GM21381 (cell line): ENCODE results near the gene CACNB4.

Source experiments
- ATAC-seq: cut with Tn5 transposase; IDR thresholded peaks from one replicate; pipeline ENCODE4 v1.9.1; 2021; ENCODE audit warnings: mild to moderate bottlenecking, moderate library complexity; ENCODE audit not compliant: unreplicated experiment

CACNB4 gene

DNA sequence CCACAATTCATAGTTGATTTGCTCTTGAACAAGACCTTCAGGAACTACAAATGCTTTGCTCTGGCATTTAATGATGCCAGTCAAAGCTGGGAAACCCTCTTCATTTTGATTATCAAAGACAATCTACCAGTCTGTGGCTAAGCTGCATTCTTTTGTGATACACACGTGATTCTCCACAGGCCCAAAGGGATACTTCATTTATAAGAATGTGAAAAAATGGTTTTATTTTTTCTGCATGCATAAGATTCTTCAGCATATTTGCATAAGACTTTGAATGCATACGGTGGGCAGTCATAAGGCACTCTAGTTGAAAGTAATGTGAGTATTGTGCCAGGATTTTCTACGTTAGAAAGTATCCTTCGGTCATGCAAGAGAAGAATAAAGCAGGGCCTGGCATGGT lies 237.7 kb downstream of the CACNB4 start:
- no peak for ATAC-seq

DNA sequence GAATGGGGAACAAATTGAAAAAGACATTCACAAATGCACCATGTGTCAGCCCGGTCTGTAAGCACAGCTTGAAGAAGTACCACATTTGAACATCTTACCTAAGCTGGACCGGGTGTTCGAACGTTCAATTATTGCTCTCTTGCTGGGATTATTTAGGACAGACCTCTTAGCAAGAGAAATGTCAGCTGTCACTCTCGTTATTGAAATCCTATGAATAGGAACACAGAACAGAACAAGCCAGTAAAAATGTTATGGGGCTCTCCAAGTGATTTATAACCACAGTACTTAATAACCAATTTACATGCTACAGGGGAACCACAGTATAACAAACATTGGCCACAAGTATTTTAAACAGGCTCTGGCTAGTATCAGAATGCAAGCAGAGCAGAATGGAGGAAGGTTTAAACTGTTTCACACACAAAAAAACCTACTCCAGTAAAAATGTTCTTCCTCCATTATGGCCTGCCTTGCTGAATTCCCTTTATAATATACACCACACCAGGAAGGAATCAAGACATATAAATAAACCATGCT lies 238.2 kb downstream of the CACNB4 start:
- no peak for ATAC-seq

DNA sequence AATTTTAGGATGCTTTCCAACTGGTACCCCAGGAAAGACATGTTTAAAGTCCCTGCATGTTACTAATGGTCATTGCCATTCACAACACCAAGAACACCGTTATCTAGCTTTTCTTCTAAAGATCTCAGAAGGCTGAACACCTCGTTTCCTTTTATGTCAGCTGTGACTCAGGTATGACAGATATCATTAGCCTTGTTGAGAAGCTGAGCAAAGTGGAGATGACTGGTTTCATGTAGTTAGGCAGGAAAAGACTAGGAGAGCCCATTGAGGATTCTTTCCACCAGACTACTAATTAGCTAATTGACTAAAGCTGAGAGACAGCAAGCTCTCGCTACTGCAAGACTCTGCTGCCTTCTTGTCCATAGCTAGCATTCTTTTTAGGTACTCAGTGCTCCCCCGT lies 238.6 kb downstream of the CACNB4 start:
- ATAC-seq: no peak

DNA sequence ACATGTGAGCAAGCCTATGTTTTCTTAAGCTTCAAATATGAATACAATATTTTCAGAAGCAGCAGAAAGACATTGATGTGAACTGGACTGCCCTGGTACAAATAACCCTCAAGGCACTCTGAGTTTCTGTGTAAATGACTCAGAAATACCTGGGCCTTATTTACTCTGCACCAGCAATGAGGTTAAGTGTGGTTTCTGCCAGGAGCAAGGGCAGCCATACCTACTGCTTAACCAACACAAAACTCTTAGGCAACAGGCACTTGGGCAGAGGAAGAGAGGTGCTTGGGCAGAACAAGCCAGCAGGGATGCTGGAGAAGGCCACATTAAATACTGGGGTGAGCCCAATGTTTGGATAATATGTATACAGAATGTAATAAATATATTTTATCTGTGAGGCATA lies 241.2 kb downstream of the CACNB4 start:
- no peak for ATAC-seq

DNA sequence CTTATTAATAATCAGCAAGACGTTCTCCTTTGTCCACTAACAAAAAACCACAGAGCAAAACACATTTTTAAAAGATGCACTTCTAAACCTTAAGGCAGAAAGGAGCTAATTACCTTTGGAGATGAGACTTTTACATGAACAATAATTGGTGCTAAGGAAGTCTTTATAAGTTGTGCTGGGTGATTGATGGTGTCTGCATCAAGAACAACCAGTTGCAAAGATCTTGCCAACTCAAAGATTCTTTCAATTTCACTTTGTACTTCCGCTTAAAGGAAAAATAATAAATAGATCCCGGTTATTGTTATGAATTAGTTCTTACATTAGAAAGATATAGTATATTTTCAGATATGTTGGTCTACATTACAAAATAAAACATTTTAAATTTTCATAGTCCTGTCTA lies 243.7 kb downstream of the CACNB4 start:
- no peak for ATAC-seq

DNA sequence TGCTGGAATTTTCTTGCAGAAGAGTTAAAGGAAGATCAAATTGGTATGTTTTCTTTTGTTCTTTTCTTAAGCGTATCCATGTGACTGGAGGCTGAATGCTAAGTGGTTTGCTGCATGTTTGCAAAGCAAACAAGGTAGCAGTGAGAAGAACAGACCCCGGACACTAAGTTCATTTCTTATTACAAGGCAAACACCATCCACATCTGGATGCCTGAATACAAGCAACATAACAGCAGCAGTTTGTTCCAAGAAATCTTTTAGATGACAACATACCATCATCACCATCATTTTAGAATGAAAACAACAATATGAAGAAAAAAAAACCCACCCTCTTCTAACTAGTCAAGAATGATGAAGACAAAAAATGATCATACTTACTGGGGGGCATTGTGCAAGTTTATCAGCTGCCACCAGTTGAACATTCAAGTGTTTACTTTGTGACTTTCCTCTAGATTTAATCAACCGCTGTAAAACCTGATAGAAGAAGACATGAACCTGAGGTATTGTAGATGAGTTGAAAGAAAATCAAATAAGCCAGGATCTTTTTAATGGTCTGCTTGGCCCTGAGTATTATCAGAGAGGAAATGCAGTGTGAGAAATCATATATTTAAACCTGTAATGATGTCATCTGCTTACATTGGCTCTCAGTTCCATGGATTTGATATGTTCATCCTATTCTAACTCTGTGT lies 245.6 kb downstream of the CACNB4 start:
- ATAC-seq: no peak

DNA sequence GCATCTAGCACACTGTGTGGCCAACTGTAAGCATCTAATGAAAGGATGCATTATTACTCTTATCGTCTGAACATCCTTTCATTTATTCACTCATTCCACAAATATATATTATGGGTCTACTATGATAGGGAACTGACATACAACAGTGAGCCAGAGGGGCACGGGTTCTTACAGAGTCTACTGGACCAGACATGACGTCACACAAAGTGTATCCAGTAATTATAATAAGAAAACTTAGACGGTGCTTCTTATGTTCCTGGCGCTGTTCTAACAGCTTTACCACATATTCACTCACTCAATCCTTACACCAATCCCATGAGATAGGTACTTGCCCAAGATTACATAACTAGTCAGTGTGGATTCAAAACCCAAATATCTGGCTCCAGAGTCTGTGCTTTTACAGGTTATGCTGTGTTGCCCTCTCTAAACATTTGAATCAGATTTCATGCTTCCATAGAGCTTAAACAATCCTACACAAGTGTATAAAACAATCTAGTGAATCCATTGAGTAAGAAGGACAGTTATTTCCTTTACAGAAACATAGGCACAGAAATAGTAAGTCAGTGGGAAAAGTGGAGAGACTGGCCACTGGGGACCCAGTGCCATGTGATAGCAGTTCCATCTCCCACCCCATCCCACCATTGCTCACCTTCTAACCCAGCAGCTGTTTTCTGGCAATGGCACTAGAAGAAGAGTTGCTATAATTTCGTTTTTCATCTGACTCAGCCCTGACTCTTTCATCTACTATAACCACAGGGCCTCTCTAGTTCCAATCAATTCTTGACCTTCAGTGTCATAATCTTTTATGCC lies 246.4 kb downstream of the CACNB4 start:
- no peak for ATAC-seq

DNA sequence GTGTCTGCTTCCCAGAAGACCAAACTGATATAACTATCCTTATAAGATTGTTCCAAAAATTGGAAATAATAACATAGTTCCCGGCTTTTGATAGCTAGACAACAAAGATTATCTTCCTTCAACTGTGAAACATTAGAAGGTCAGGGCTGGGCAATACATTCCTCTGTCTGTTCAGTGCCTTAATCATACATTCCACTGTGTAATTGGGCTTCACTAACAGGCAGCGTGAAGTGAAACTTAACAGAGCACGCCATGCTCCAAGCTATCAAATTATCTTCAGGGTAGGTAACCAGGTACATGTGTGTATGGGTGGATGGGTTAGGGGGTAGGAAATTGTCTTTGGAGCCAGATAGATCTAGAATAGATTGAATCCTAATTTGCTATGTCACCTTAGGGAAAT lies 247.1 kb downstream of the CACNB4 start:
- no peak for ATAC-seq

DNA sequence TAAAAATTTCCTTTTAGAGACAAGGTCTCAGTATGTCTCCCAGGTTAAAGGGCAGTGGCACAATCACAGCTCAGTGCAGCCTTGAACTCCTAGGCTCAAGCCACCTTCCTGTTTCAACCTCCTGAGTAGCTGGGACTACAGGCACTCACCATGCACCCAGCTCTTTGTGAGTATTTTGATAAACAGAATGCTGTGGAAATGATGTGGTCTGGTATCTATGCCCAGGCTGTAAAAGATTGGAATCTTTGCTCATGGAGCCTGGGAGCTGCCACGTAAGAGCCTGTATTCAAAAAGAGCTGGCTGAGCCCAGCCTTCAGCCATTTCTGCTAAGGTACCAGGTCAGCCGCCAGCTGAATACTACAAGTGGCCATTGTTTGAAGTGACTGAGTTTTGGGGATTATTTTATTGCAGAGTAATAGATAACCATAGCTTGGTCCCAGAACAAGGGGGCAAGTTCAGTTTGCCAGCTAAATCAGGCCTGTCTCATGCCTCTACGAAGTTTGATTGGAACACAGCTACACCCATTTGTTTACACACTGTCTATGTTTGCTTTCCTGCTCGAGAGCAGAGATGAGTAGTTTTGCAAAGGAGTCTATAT lies 249.3 kb downstream of the CACNB4 start:
- no peak for ATAC-seq

DNA sequence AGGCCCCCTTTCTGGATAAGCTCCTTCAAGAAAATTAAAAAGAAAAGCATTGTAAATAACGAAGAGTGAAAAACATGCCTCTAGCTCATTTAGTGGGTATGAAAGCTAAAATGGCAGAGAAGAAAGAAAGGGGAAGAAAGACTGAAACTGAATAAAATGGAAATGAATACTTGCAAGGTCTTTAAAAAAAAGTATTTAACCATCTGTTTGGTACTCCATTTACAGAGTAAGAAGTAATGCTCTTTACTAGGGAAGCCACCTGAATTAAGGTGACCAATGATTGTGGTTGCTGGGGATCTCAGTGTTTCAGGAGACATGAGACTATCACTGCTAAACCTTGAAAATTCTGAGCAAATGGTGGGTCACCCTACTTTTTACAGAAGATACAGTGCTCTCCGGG lies 253.0 kb downstream of the CACNB4 start:
- ATAC-seq: peak; percentile 41

DNA sequence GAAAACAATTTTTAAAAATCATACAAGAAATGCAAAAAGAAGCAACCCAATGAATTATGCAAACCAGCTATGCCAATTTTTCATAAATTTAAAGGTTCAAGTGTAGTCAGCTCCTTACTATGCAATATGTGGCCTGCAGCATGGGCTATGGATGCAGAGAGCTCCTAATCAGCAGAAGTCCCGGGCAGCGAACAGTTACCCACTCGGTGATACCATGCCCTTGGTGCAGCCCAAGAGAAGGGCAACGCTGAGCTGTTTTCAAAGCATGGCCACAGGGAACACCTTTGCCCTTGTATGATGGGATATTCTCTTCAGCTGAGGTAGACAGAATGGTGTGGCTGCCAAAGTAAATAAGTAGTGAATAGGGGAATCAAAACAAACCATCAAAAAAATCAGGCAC lies 253.4 kb downstream of the CACNB4 start:
- ATAC-seq: no peak

DNA sequence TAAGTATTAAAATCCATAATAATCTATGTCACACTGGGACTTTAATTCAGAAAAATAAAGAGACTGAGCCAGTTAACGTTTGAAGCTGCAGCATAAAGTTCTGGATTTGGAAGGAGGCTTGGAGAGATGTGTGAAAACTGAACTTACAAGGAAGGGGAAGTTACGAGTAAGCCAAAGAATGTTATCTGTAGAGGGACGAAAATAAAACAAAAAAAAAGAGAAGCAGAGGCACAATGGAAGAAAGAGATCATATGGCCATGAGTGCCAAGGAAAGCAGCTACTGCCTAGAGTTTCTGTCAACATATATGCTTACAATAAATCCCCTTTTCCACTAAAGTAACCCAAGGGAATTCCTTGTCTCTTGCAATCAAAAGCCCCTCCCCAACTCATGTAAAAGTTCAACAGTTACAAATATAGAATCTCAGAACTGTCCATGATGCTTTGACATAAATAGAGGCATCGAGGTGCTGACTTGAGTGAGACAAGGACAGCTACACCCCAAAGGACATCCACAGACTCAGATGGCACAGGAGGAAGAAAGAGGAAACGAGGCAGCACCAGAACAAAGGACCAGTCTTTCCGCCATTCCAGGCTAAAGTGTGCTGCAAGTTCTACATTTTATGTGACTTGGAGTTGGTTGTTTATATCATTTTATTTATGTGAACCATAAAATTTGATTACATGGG lies 254.5 kb downstream of the CACNB4 start:
- no peak for ATAC-seq

DNA sequence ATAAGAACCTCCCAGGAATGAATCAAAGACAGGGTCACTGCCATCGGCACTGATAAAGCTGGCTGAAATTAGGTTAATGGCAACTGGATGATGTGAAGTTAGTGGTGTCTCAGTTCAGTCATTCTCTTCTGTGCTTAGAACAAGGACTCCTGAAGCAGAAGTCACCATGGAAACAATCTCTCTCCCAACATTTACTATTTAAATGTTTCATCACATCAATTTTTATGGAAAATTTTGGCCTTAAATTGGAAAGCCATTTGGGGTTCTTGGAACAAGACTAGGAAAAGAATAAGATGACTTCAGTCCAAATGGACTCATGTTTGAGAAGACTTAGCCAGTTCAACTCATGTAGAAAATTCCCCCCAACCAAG lies 255.2 kb downstream of the CACNB4 start:
- no peak for ATAC-seq

DNA sequence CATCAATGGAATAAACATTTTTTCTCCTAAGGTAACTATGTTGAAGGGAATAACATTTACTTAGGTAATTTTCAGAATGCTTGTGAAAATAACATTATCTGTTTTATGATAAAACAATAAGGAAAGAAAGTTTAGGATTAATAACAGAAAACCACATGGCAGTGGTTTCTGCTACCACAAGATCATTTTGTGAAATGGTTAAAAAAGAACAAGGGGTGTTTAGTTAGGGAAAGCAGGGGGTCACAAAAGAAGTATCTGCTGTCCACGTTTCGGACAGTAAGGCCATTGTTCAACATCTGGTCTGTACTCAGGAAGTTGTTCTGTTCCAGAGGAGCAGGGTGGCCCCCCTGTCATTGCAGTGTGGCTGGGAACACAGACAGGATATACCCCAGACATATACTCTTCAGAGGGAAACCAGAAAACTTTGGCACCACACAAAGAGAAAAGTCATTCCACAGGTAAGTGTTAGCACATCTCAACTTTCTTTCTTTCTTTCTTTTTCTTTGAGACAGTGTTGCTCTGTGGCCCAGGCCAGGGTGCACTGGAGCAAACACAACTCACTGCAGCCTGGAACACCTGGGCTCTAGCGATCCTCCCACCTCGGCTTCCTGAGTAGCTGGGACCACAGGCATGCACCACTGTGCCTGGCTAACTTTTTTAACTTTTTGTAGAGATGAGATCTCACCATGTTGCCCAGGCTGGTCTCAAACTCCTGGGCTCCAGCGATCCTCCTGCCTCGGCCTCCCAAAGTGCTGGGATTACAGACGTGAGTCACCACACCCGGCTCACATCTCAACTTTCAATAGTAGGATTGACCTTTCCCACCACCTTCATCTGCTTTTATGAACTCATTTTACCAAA lies 255.8 kb downstream of the CACNB4 start:
- no peak for ATAC-seq

DNA sequence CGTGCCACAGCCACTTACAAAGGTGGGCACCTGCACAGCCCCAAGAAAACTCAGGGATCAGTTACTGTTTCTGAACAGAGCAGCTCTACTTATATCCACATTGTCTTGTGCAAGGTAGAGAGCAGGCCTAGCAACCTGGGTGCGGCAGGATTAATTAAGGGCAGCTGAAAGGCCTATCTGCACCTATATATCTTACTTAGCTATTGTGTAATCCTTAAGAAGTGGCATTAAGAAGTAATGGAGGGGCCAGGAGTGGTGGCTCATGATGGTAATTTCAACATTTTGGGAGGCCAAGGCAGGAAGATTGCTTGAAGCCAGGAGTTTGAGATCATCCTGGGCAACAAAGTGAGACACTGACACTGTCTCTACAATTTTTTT lies 257.8 kb downstream of the CACNB4 start:
- no peak for ATAC-seq

DNA sequence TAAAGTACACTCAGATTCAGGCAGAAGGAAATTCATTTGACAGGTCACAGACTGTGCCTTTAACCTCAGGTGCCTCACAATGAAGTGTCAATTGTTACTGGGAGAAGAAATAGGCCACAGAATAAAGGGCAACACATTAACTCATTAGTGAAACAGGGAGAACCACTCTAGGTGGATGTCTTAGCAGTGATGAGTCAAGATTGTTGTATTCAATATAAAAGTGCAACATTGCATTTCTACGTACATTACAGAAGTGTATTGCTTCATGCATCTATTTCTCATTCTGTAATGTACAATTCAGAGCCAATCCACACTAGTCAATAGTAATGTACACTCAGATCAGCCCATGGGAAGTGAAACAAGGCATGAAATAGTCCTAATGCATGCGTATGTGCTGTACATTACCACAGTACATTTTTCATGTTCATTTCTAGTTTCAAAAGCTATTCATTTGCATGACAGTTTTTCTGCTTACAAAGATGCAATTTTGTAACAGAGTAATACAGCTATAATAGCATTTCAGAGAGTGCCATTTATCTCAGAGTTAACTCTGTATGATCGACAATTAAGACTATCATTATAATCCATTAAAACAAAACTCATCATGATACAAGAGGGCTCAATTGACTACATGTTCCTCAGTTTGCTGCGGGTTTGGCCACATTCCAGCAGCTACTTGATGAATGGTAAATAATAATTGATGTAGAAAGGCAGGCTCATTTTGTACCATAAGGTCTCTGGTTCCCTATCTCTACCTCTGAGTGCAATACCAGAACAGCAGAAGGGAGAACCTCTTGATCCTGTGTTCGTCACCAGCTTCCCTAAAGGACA lies 258.4 kb downstream of the CACNB4 start:
- ATAC-seq: peak; percentile 98

DNA sequence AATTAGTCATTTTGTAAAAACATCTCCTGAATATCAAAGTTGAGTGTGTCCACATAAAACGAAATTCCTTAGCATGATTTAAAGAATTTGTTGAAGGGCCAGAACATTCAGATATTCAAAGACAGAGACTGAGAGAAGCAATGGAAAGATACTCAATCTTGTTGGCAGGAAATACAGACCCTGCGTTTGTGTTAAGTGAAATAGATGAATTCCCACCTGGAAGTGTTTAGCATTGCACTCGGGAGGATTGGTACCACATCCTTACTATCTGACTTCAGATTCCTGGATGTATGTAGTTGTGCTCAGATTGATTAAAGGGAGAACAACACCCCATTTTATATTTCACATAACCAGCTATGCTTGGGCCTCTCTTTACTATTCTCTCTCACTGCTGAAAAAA lies 260.9 kb downstream of the CACNB4 start:
- no peak for ATAC-seq

DNA sequence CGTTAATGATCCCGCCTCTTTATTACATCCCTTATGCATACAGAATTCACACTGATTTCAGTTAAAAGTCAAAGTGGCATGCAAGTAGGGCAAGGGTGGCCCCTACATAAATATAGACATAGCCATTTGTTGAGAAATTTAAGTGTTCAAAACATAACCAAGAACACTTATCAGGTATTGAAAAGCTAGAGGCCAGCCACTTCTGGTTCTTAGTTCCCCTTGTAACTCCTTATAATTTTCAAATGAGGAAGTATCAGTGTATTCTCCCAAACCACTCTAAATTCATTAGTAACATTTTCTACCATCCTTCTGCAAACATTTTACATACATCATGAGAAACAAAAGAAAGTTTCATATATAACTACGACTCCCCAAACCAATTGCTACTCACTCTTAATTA lies 264.9 kb downstream of the CACNB4 start:
- peak; percentile 70 for ATAC-seq

DNA sequence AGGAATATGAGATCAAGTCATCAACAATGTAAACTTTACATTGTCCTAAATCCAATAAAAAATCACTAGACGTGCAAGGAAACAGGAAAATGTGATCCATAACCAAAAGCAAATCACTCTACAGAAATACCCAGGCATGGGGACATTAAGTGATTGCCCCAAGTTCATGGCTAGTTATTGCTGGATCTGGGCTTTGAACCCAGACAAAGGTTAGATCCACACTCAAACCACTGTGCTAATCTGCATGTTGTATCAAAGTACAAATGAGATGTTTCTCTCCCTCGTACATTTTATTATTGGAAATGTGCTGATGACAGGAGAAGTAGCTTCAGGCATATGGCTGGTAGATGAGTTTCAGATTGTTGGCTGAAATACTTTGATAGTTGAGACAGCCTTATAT lies 267.9 kb downstream of the CACNB4 start:
- no peak for ATAC-seq

DNA sequence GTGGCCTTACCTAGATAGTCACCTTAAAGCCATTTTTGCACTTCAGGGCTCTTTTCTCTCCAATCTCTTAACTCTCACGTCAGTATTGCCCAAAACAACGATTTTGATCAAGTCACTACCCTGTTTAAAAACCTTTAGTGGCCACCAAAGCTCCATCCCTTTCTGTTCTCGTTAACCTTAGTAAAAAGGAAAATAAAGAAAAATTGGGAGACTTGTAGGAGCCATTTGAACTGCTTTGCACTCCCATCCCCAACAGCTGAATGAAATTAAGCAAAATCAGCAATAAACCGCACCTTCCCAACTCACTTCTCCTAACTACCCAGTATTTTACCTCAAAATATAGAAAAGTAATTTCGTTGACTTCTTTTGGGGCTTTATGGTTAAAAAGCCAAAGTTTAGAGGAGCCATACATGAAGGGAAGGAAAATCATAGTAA lies 269.9 kb downstream of the CACNB4 start:
- no peak for ATAC-seq
